Measurements from ENCODE around the gene ALOX15B.

GRCh38 chr17:8055851-8056231 is 17.0 kb downstream of the ALOX15B start:
- TF ChIP-seq POLR2A (IDR thresholded peaks at IDR 0.05) (no peak), CTCF (IDR thresholded peaks at IDR 0.05) (no peak)

All from prostate gland (tissue), 2 donors.